GM12878 (cell line): ENCODE data around the gene LGALS4. TPM values are rescaled to one million over a fixed set of nuclear protein-coding genes. Genes with fewer than 3 reads are reported as not detected.
"Not testable (repeated sequence)": the region's sequence is repeated elsewhere in the genome, so short reads cannot be mapped to it uniquely, and the experiment has no call there.

Source experiments
- ATAC-seq: fragments of 200-7000 bp; cut with Tn5 transposase; 3 replicates; pipeline ENCODE4 v1.9.1; 2020; ENCODE audit warnings: mild to moderate bottlenecking, moderate library complexity
- BruUV-seq: library from RNA; stranded (reverse); fragments of 400-500 nt; replicated peaks from 2 replicates; lab custom pipeline; 2021; lab: Mats Ljungman, UMichigan
- CTCF ChIA-PET: fragments of 300-600 bp; sonication (Branson Sonifier 250); formaldehyde crosslinking; extraction: SDS; loops from one replicate; lab custom pipeline; 2021; ENCODE audit warnings: inconsistent platforms; lab: Yijun Ruan, JAX
- POLR2A ChIA-PET: fragments of 350-600 bp; formaldehyde crosslinking; extraction: SDS; loops from one replicate; lab custom pipeline; 2021; ENCODE audit warnings: inconsistent platforms; lab: Charles Lee
- RAD21 ChIA-PET: fragments of 300-600 bp; sonication (Branson Sonifier 250); formaldehyde crosslinking; loops from one replicate; lab custom pipeline; 2023; ENCODE audit warnings: antibody characterized with exemption; ENCODE audit not compliant: unreplicated experiment; lab: Charles Lee
- SMC1A ChIA-PET: fragments of 300-600 bp; sonication (Branson Sonifier 250); formaldehyde crosslinking; loops from one replicate; lab custom pipeline; 2023; ENCODE audit not compliant: unreplicated experiment, uncharacterized antibody; lab: Charles Lee
- DNase-seq: peaks from one replicate; pipeline ENCODE4 v3.0.0-alpha.2; 2011; ENCODE audit warnings: low read depth, low spot score
- FAIRE-seq: peaks from 3 replicates; lab custom pipeline; 2011; peaks lifted over from hg19 to GRCh38; lab: Jason Lieb, UNC
- H2AFZ ChIP-seq: 2 replicates; pipeline ENCODE4 v1.6.0; 2011; ENCODE audit warnings: low read depth, low read length, control low read depth; ENCODE audit not compliant: control insufficient read depth
- H3K27ac ChIP-seq: 2 replicates; pipeline ENCODE4 v1.5.1; 2011; ENCODE audit warnings: control low read depth; ENCODE audit not compliant: control insufficient read depth, insufficient read depth
- H3K27me3 ChIP-seq, 2 experiments: replicated peaks in 1 of 2; 2 replicates each; pipeline versions ENCODE4 v1.6.0 to v1.6.1; 2011; ENCODE audit warnings: low read length in 1 of 2; ENCODE audit not compliant: control insufficient read depth in 2 of 2, insufficient read depth in 2 of 2
- H3K36me3 ChIP-seq, 2 experiments: 2 replicates each; pipeline ENCODE4 v1.5.1; 2011; ENCODE audit warnings: low read length in 1 of 2; ENCODE audit not compliant: control insufficient read depth in 2 of 2, insufficient read depth in 2 of 2
- H3K4me1 ChIP-seq: 2 replicates; pipeline ENCODE4 v1.6.1; 2011; ENCODE audit warnings: mild to moderate bottlenecking, low read length, moderate library complexity, mixed read lengths; ENCODE audit not compliant: control insufficient read depth, insufficient read depth
- H3K4me2 ChIP-seq: 2 replicates; pipeline ENCODE4 v1.6.0; 2011; ENCODE audit warnings: control low read depth; ENCODE audit not compliant: control insufficient read depth, insufficient read depth
- H3K4me3 ChIP-seq: fragments of 200-600 bp; sonication (generic); 2 replicates; pipeline ENCODE4 v1.5.1; 2016
- H3K79me2 ChIP-seq: 2 replicates; pipeline ENCODE4 v1.6.0; 2011; ENCODE audit warnings: low read length; ENCODE audit not compliant: control insufficient read depth, insufficient read depth
- H3K9ac ChIP-seq: 2 replicates; pipeline ENCODE4 v1.8.0; 2011; ENCODE audit warnings: low read length, control low read depth, mixed read lengths; ENCODE audit not compliant: control insufficient read depth, insufficient read depth
- H3K9me3 ChIP-seq: replicated peaks from 3 replicates; pipeline ENCODE4 v1.5.1; 2011; ENCODE audit warnings: mild to moderate bottlenecking, low read length; ENCODE audit not compliant: control insufficient read depth, insufficient read depth
- H4K20me1 ChIP-seq: 2 replicates; pipeline ENCODE4 v1.6.0; 2011; ENCODE audit not compliant: control insufficient read depth, insufficient read depth
- E4F1 ChIP-seq: fragments of 450-650 bp; IDR thresholded peaks from 2 replicates; pipeline ENCODE4 v1.6.1; 2018; ENCODE audit warnings: borderline replicate concordance, mild to moderate bottlenecking; ENCODE audit not compliant: partially characterized antibody
- EED ChIP-seq: sonication (generic); IDR thresholded peaks from 2 replicates; pipeline ENCODE4 v1.6.1; 2016; ENCODE audit warnings: antibody characterized with exemption, low read depth
- HCFC1 ChIP-seq: fragments of 150-350 bp; IDR thresholded peaks from 2 replicates; pipeline ENCODE4 v1.6.1; 2014; ENCODE audit warnings: low read length
- IKZF1 ChIP-seq: fragments of 450-650 bp; conservative IDR thresholded peaks from 2 replicates; pipeline ENCODE4 v1.6.1; 2017; ENCODE audit warnings: antibody characterized with exemption, mild to moderate bottlenecking
- NBN ChIP-seq: fragments of 450-650 bp; IDR thresholded peaks from 2 replicates; pipeline ENCODE4 v1.6.1; 2016
- PAX5 ChIP-seq: IDR thresholded peaks from 2 replicates; pipeline ENCODE4 v1.6.1; 2011; ENCODE audit warnings: low read depth, low read length, borderline replicate concordance
- ZBTB40 ChIP-seq: fragments of 450-650 bp; IDR thresholded peaks from 2 replicates; pipeline ENCODE4 v1.6.1; 2016; ENCODE audit warnings: mild to moderate bottlenecking, moderate library complexity, borderline replicate concordance
- WGBS: methylation state at CpG from one replicate; pipeline ENCODE4 v1.1.6; 2016; ENCODE audit warnings: low lambda C conversion rate; ENCODE audit not compliant: insufficient replicate concordance, insufficient coverage; ENCODE audit errors: missing lambda C conversion rate; 5-methylcytosine and 5-hydroxymethylcytosine counted together
- in situ Hi-C: fragments of 300-500 bp; cut with MboI; formaldehyde crosslinking; loops from 9 replicates; pipeline ENCODE4 v1.14.3; 2018; ENCODE audit warnings: mixed read lengths
- intact Hi-C: fragments of 100-400 bp; cut with micrococcal nuclease; formaldehyde crosslinking; loops from one replicate; pipeline ENCODE4 v1.14.2; 2022; ENCODE audit not compliant: unreplicated experiment
- polyA plus RNA-seq, 11 experiments: library from polyadenylated mRNA; depleted of rRNA in 4 of 11; unstranded in 6 of 11; stranded (reverse) in 5 of 11; fragments of >200 nt; fragmentation: Nextera tagmentation in 4 of 11; fragmentation: Illumina TruSeq in 1 of 11; extraction: Ambion mirVana in 4 of 11; extraction: Trizol in 1 of 11; gene quantifications; 1 replicate in 1 of 11; 2 replicates in 10 of 11; pipeline versions ENCODE4 v1.2.1 to v1.2.3, GENCODE V29; 2011 to 2016; ENCODE audit warnings: inconsistent platforms in 2 of 11, missing spikeins in 2 of 11, low read depth in 1 of 11
- total RNA-seq, 4 experiments: library from RNA; depleted of rRNA in 3 of 4; stranded (reverse); fragments of >200 nt in 3 of 4; fragmentation: Illumina TruSeq in 1 of 4; extraction: Trizol in 1 of 4; gene quantifications; 2 replicates each; pipeline versions ENCODE4 v1.2.1 to v1.2.3, GENCODE V29; 2013 to 2021

LGALS4 gene
- total and polyA plus RNA-seq, 10 of the 15 experiments (the other 5 are each of a cell fraction or from before 2014, with no cell fraction given) = 0.13 to 2.1 (median 0.26) TPM; not detected in 4

GRCh38 chr19:38770228-38770948 is 42.4 kb downstream of the LGALS4 start:
- H3K9me3 ChIP-seq, H3K79me2 ChIP-seq, H3K27ac ChIP-seq, BruUV-seq, H3K9ac ChIP-seq, H3K4me1 ChIP-seq, intact Hi-C loops, H3K27me3 ChIP-seq, in situ Hi-C loops, DNase-seq, H3K4me3 ChIP-seq, H3K36me3 ChIP-seq, H4K20me1 ChIP-seq, RAD21 ChIA-PET: not testable (repeated sequence)
- WGBS = no CpG with 5 or more reads among the region's 58 CpGs
- ATAC-seq (peak; percentile 14), FAIRE-seq (peak; percentile 81)
- SMC1A ChIA-PET = interaction anchor here (1.0 to 1.7 kb wide), 3 partner anchors 78 to 160 kb away, joined by 4 to 5 read pairs (median 5); partner anchors contain the start of genes MRPS12 and SARS2
- POLR2A ChIA-PET = interaction anchor here (0.6 kb wide), 1 partner anchor 869 kb away, joined by 9 read pairs; no protein-coding TSS in a partner anchor
- peak overlapping the region; percentile 75 for H2AFZ ChIP-seq
- CTCF ChIA-PET = interaction anchor here (0.8 to 1.7 kb wide), 7 partner anchors 9 to 160 kb away, joined by 3 to 7 read pairs (median 4); partner anchors contain the start of genes MRPS12 and SARS2
- H3K4me2 ChIP-seq = 0 out of 2 replicates have a peak overlapping the region, but pooled peaks have one; percentile 26

GRCh38 chr19:38769635-38770211 is 43.0 kb downstream of the LGALS4 start:
- DNase-seq (no peak), FAIRE-seq (peak; percentile 85), ATAC-seq (peak; percentile 93)
- 6% methylated on average over 36 of the region's 42 CpGs for WGBS
- CTCF ChIA-PET = interaction anchor here (0.7 to 1.7 kb wide), 10 partner anchors 9 to 367 kb away, joined by 3 to 7 read pairs (median 4); partner anchors contain the start of genes FAM98C, MRPS12 and SARS2
- H3K4me1 ChIP-seq = no peaks in the 10 kb centered on the region
- H3K9me3 ChIP-seq = no peaks in the 10 kb centered on the region
- no peaks in the 10 kb centered on the region for H4K20me1 ChIP-seq
- H3K9ac ChIP-seq = no peak overlapping the region
- SMC1A ChIA-PET = interaction anchor here (1.0 to 1.7 kb wide), 3 partner anchors 78 to 161 kb away, joined by 4 to 5 read pairs (median 5); partner anchors contain the start of genes MRPS12 and SARS2
- H3K27ac ChIP-seq = no peak overlapping the region
- intact Hi-C loops (no loop called here), in situ Hi-C loops (no loop called here)
- POLR2A ChIA-PET = interaction anchor here (0.6 kb wide), 1 partner anchor 869 kb away, joined by 9 read pairs; no protein-coding TSS in a partner anchor
- H3K27me3 ChIP-seq = no peaks in the 10 kb centered on the region
- H3K36me3 ChIP-seq = no peaks in the 10 kb centered on the region
- H3K79me2 ChIP-seq = no peaks in the 10 kb centered on the region
- H2AFZ ChIP-seq = peak overlapping the region; percentile 78
- no TSS peak for BruUV-seq
- RAD21 ChIA-PET = interaction anchor here (0.6 to 0.8 kb wide), 3 partner anchors 83 to 159 kb away, joined by 3 to 4 read pairs (median 4); no protein-coding TSS in a partner anchor
- peak overlapping the region; percentile 26 for H3K4me2 ChIP-seq
- no peak overlapping the region for H3K4me3 ChIP-seq
- no peak for TF ChIP-seq EED
- no peak for TF ChIP-seq ZBTB40
- 0 out of 2 replicates have a peak, but pooled peaks have one; percentile 14 for TF ChIP-seq HCFC1
- no peak for TF ChIP-seq NBN
- TF ChIP-seq PAX5 = peak; percentile 43; the same call in 1 of the 2 replicates
- no peak for TF ChIP-seq E4F1
- peak; percentile 45; the same call in 1 of the 2 replicates for TF ChIP-seq IKZF1
